ENCODE results near the gene PANK1.
A peak's percentile ranks its signal among the peaks of the same experiment; 100 is the strongest.

PANK1 gene

GRCh38 chr10:89644967-89645741 lies at the start of gene PANK1:
Gene PANK1, minus strand, starts transcription at chr10:89645242. Its CDS starts 351 bp downstream, at chr10:89644891.
- DNase-seq, result peak; percentile 70

GRCh38 chr10:89693176-89693575 lies 48.1 kb upstream of the PANK1 start:
- no peak for DNase-seq

GRCh38 chr10:89692416-89692815 lies 47.4 kb upstream of the PANK1 start:
- no peak for DNase-seq

GRCh38 chr10:89690027-89690426 lies 45.0 kb upstream of the PANK1 start:
- DNase-seq, result no peak

- no peak for DNase-seq
Observed at GRCh38 chr10:89685936-89686335, 40.9 kb upstream of the PANK1 start.

- no peak for DNase-seq
Observed at GRCh38 chr10:89684604-89685003, 39.6 kb upstream of the PANK1 start.

- DNase-seq, result no peak
Observed at GRCh38 chr10:89683883-89684282, 38.8 kb upstream of the PANK1 start.

- no peak for DNase-seq
Observed at GRCh38 chr10:89679986-89680385, 34.9 kb upstream of the PANK1 start.

- DNase-seq, result no peak
Observed at GRCh38 chr10:89677341-89677740, 32.3 kb upstream of the PANK1 start.

- DNase-seq, result no peak
Observed at GRCh38 chr10:89670926-89671325, 25.9 kb upstream of the PANK1 start.

- no peak for DNase-seq
Observed at GRCh38 chr10:89669985-89670384, 24.9 kb upstream of the PANK1 start.

- no peak for DNase-seq
Observed at GRCh38 chr10:89668386-89669071, 23.5 kb upstream of the PANK1 start.

GRCh38 chr10:89666138-89666537 lies 21.1 kb upstream of the PANK1 start:
- no peak for DNase-seq

GRCh38 chr10:89665302-89665701 lies 20.3 kb upstream of the PANK1 start:
- DNase-seq, result no peak

GRCh38 chr10:89664203-89664602 lies 19.2 kb upstream of the PANK1 start:
- no peak for DNase-seq

GRCh38 chr10:89663144-89663543 lies 18.1 kb upstream of the PANK1 start:
- no peak for DNase-seq

- DNase-seq, result no peak
Observed at GRCh38 chr10:89662596-89662995, 17.6 kb upstream of the PANK1 start.

- DNase-seq, result no peak
Observed at GRCh38 chr10:89659143-89660131, 14.4 kb upstream of the PANK1 start.

- no peak for DNase-seq
Observed at GRCh38 chr10:89657302-89657701, 12.3 kb upstream of the PANK1 start.

- no peak for DNase-seq
Observed at GRCh38 chr10:89655722-89656121, 10.7 kb upstream of the PANK1 start.

GRCh38 chr10:89653410-89653869 lies 8.4 kb upstream of the PANK1 start:
- DNase-seq, result no peak

GRCh38 chr10:89652806-89653370 lies 7.8 kb upstream of the PANK1 start:
- DNase-seq, result no peak
